IMR-90 (cell line): Measurements from ENCODE around the gene SLC6A11. TPM values are rescaled to one million over a fixed set of nuclear protein-coding genes. Genes with fewer than 3 reads are reported as not detected.

Experiments used
- ATAC-seq: fragments of 200-7000 bp; cut with Tn5 transposase; 2 replicates; pipeline ENCODE4 v1.9.1; 2020; ENCODE audit warnings: low read depth, mild to moderate bottlenecking, moderate library complexity
- BruUV-seq: library from RNA; stranded (reverse); fragments of 400-500 nt; replicated peaks from 2 replicates; lab custom pipeline; 2021; lab: Mats Ljungman, UMichigan
- CTCF ChIA-PET: fragments of 300-600 bp; formaldehyde crosslinking; extraction: SDS; loops from one replicate; lab custom pipeline; 2021; ENCODE audit warnings: antibody characterized with exemption; lab: Yijun Ruan, JAX
- POLR2A ChIA-PET: fragments of 300-600 bp; sonication (Branson Sonifier 250); formaldehyde crosslinking; loops from one replicate; lab custom pipeline; 2022; ENCODE audit warnings: antibody characterized with exemption; ENCODE audit not compliant: unreplicated experiment; lab: Charles Lee
- DNase-seq: peaks from one replicate; pipeline ENCODE4 v3.0.0; 2013
- H2AFZ ChIP-seq: replicated peaks from 2 replicates; pipeline ENCODE3; 2013; ENCODE audit warnings: low read length, mild to moderate bottlenecking; ENCODE audit not compliant: poor library complexity
- H2AK5ac ChIP-seq: 2 replicates; pipeline ENCODE4 v1.6.1; 2013; ENCODE audit warnings: low read depth, low read length, inconsistent platforms
- H2AK9ac ChIP-seq: replicated peaks from 2 replicates; pipeline ENCODE3; 2013; ENCODE audit warnings: mild to moderate bottlenecking, low read depth, low read length, moderate library complexity; ENCODE audit not compliant: poor library complexity
- H2BK120ac ChIP-seq: 2 replicates; pipeline ENCODE4 v1.6.1; 2013; ENCODE audit warnings: low read depth, low read length, inconsistent platforms
- H2BK15ac ChIP-seq: 3 replicates; pipeline ENCODE4 v1.6.1; 2013; ENCODE audit warnings: low read depth, low read length, inconsistent platforms
- H2BK20ac ChIP-seq: 2 replicates; pipeline ENCODE4 v1.6.1; 2013; ENCODE audit warnings: low read depth, mild to moderate bottlenecking, inconsistent platforms, low read length, moderate library complexity
- H2BK5ac ChIP-seq: 2 replicates; pipeline ENCODE4 v1.6.1; 2013; ENCODE audit warnings: mild to moderate bottlenecking, low read depth, low read length, inconsistent platforms; ENCODE audit not compliant: poor library complexity, severe bottlenecking
- H3K14ac ChIP-seq: replicated peaks from 2 replicates; pipeline ENCODE4 v1.6.1; 2013; ENCODE audit warnings: low read depth, low read length, inconsistent platforms
- H3K18ac ChIP-seq: 2 replicates; pipeline ENCODE4 v1.6.1; 2013; ENCODE audit warnings: low read depth, low read length, control low read depth
- H3K23ac ChIP-seq: 2 replicates; pipeline ENCODE4 v1.6.1; 2013; ENCODE audit warnings: low read depth, low read length, inconsistent platforms
- H3K27ac ChIP-seq: 2 replicates; pipeline ENCODE4 v1.5.1; 2013; ENCODE audit warnings: mild to moderate bottlenecking, control low read depth, low read length; ENCODE audit not compliant: insufficient read depth
- H3K27me3 ChIP-seq: 2 replicates; pipeline ENCODE4 v1.6.1; 2013; ENCODE audit warnings: low read length; ENCODE audit not compliant: control insufficient read depth, insufficient read depth
- H3K36me3 ChIP-seq: 2 replicates; pipeline ENCODE4 v1.6.1; 2013; ENCODE audit warnings: low read length, mixed read lengths; ENCODE audit not compliant: control insufficient read depth, insufficient read depth
- H3K4ac ChIP-seq: 2 replicates; pipeline ENCODE4 v1.6.1; 2013; ENCODE audit warnings: low read depth, low read length, inconsistent platforms
- H3K4me1 ChIP-seq: 2 replicates; pipeline ENCODE4 v1.6.1; 2013; ENCODE audit warnings: low read length, mixed read lengths; ENCODE audit not compliant: control insufficient read depth, insufficient read depth
- H3K4me2 ChIP-seq: 2 replicates; pipeline ENCODE4 v1.6.1; 2013; ENCODE audit warnings: low read depth, mild to moderate bottlenecking, control low read depth, low read length, moderate library complexity
- H3K4me3 ChIP-seq: 2 replicates; pipeline ENCODE4 v1.5.1; 2013; ENCODE audit warnings: low read depth, mild to moderate bottlenecking, control low read depth, low read length, moderate library complexity; ENCODE audit not compliant: insufficient read depth
- H3K56ac ChIP-seq: 2 replicates; pipeline ENCODE4 v1.6.1; 2013; ENCODE audit warnings: low read length, inconsistent platforms; ENCODE audit not compliant: insufficient read depth; ENCODE audit errors: extremely low read depth
- H3K79me1 ChIP-seq, 2 experiments: 2 replicates each; pipeline ENCODE4 v1.6.1; 2013; ENCODE audit warnings: low read length in 2 of 2, inconsistent platforms in 1 of 2, low read depth in 1 of 2
- H3K9ac ChIP-seq: 2 replicates; pipeline ENCODE4 v1.6.1; 2013; ENCODE audit warnings: low read depth, low read length, control low read depth
- H3K9me1 ChIP-seq: 2 replicates; pipeline ENCODE4 v1.6.1; 2013; ENCODE audit warnings: low read length, inconsistent platforms; ENCODE audit not compliant: insufficient read depth
- H3K9me3 ChIP-seq: 2 replicates; pipeline ENCODE4 v1.6.1; 2013; ENCODE audit warnings: low read length; ENCODE audit not compliant: control insufficient read depth, insufficient read depth
- H4K20me1 ChIP-seq: 2 replicates; pipeline ENCODE4 v1.6.1; 2013; ENCODE audit warnings: low read length, inconsistent platforms; ENCODE audit not compliant: insufficient read depth
- H4K5ac ChIP-seq: 2 replicates; pipeline ENCODE4 v1.6.1; 2013; ENCODE audit warnings: mild to moderate bottlenecking, low read depth, low read length, control low read depth
- H4K8ac ChIP-seq, 2 experiments: 2 replicates each; pipeline ENCODE4 v1.6.1; 2013; ENCODE audit warnings: low read depth in 2 of 2, low read length in 2 of 2, control low read depth in 1 of 2, inconsistent platforms in 1 of 2
- H4K91ac ChIP-seq: 2 replicates; pipeline ENCODE4 v1.6.1; 2013; ENCODE audit warnings: low read depth, low read length, inconsistent platforms; ENCODE audit not compliant: insufficient read depth
- CEBPB ChIP-seq: IDR thresholded peaks from 2 replicates; pipeline ENCODE4 v1.6.1; 2012; ENCODE audit warnings: low read depth, low read length, improper control_type of control experiment
- CHD1 ChIP-seq: IDR thresholded peaks from 2 replicates; pipeline ENCODE4 v1.6.1; 2012; ENCODE audit warnings: low read depth, low read length, improper control_type of control experiment
- ELK1 ChIP-seq: fragments of 150-350 bp; IDR thresholded peaks from 2 replicates; pipeline ENCODE4 v1.6.1; 2016; ENCODE audit warnings: low read depth, mild to moderate bottlenecking, low read length, moderate library complexity, borderline replicate concordance
- FOS ChIP-seq: fragments of 150-350 bp; IDR thresholded peaks from 2 replicates; pipeline ENCODE4 v1.6.1; 2016; ENCODE audit warnings: low read depth, low read length
- RAD21 ChIP-seq: IDR thresholded peaks from 2 replicates; pipeline ENCODE4 v1.6.1; 2012; ENCODE audit warnings: low read length, improper control_type of control experiment
- USF2 ChIP-seq: fragments of 150-350 bp; IDR thresholded peaks from 2 replicates; pipeline ENCODE4 v1.6.1; 2017; ENCODE audit warnings: mild to moderate bottlenecking, antibody characterized with exemption, low read length, low read depth
- WGBS, 2 experiments: methylation state at CpG; one replicate each; pipeline versions ENCODE4 v1.1.5 to v1.1.7; 2013; ENCODE audit warnings: missing lambda C conversion rate in 2 of 2; ENCODE audit not compliant: insufficient read length in 1 of 2; ENCODE audit errors: extremely low coverage in 2 of 2; 5-methylcytosine and 5-hydroxymethylcytosine counted together
- dilution Hi-C: fragments of 300-500 bp; cut with HindIII; formaldehyde crosslinking; loops from one replicate; pipeline ENCODE4 v1.14.3; 2018; ENCODE audit warnings: low sequenced_read_pairs; ENCODE audit not compliant: unreplicated experiment
- in situ Hi-C: fragments of 300-500 bp; cut with MboI; formaldehyde crosslinking; loops from 3 replicates; pipeline ENCODE4 v1.14.3; 2019; ENCODE audit warnings: low sequenced_read_pairs, inconsistent platforms, mixed read lengths
- intact Hi-C: fragments of 100-400 bp; cut with micrococcal nuclease; formaldehyde crosslinking; loops from 2 replicates; pipeline ENCODE4 v1.10.0; 2022
- polyA plus RNA-seq, 3 experiments: library from polyadenylated mRNA; depleted of rRNA; stranded (reverse); fragments of >200 nt; gene quantifications; 2 replicates each; pipeline ENCODE4 v1.2.3, GENCODE V29; 2012; ENCODE audit warnings: low replicate concordance in 1 of 3
- total RNA-seq: library from RNA; depleted of rRNA; stranded (reverse); fragments of >200 nt; gene quantifications from 2 replicates; pipeline ENCODE4 v1.2.3, GENCODE V29; 2012
- TF ChIP-seq, protein P1 (sequence below): conservative IDR thresholded peaks from 2 replicates; pipeline ENCODE4 v1.5.1; 2012; ENCODE audit warnings: mild to moderate bottlenecking, low read depth, low read length, improper control_type of control experiment

Gene SLC6A11
- total and polyA plus RNA-seq, 2 of the 4 experiments (the other 2 are of a cell fraction): not detected

DNA sequence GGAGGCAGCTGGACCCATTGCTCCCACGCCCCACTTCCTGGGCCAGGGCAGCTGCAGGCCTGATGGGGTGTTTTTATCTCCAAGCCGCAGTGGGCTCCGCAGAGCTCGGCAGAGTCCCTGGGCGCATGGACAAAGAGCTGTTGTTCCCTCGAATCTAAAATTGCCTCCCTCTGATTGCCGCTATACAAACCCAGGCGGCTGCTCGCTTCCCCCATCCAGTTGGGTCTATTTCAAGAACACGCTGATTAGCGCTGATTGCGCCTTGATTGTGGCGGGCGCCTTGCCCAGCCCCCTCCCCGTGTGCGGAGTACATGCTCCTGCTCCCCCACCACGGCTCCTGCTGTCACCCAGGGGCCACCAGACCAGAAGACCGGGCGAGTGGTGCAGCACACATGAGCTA is 133.2 kb downstream of the SLC6A11 start:
- no peaks in the 10 kb centered on the region for H3K79me1 ChIP-seq
- no TSS peak for BruUV-seq
- H2BK120ac ChIP-seq: no peak overlapping the region
- intact Hi-C loops: loop anchor here (5.0 to 10.0 kb wide), 2 partner anchors 186 to 703 kb away; no protein-coding TSS in a partner anchor
- H3K9me1 ChIP-seq: no peaks in the 10 kb centered on the region
- TF ChIP-seq FOS (no peak), USF2 (no peak), CEBPB (no peak), RAD21 (no peak), CHD1 (no peak), ELK1 (no peak)
- TF ChIP-seq, protein P1, sequence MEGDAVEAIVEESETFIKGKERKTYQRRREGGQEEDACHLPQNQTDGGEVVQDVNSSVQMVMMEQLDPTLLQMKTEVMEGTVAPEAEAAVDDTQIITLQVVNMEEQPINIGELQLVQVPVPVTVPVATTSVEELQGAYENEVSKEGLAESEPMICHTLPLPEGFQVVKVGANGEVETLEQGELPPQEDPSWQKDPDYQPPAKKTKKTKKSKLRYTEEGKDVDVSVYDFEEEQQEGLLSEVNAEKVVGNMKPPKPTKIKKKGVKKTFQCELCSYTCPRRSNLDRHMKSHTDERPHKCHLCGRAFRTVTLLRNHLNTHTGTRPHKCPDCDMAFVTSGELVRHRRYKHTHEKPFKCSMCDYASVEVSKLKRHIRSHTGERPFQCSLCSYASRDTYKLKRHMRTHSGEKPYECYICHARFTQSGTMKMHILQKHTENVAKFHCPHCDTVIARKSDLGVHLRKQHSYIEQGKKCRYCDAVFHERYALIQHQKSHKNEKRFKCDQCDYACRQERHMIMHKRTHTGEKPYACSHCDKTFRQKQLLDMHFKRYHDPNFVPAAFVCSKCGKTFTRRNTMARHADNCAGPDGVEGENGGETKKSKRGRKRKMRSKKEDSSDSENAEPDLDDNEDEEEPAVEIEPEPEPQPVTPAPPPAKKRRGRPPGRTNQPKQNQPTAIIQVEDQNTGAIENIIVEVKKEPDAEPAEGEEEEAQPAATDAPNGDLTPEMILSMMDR: no peak
- ATAC-seq (no peak), DNase-seq (no peak)
- H3K4me2 ChIP-seq: no peak overlapping the region
- no peak overlapping the region for H2BK20ac ChIP-seq
- 56% methylated on average over 6 of the region's 19 CpGs; no CpG with 5 or more reads in 1 of the 2 experiments for WGBS, 2 experiments
- no peaks in the 10 kb centered on the region for H3K36me3 ChIP-seq
- peaks cover 19% of the 10 kb centered on the region for H3K27me3 ChIP-seq
- POLR2A ChIA-PET: no interaction called here
- H2AK9ac ChIP-seq: no peak overlapping the region
- no peak overlapping the region for H4K8ac ChIP-seq
- no peak overlapping the region for H4K91ac ChIP-seq
- no peak overlapping the region for H2AFZ ChIP-seq
- no peak overlapping the region for H3K18ac ChIP-seq
- no peak overlapping the region for H4K5ac ChIP-seq
- no peak overlapping the region for H2BK5ac ChIP-seq
- H2BK15ac ChIP-seq: no peak overlapping the region
- H3K23ac ChIP-seq: no peak overlapping the region
- H3K4me1 ChIP-seq: no peaks in the 10 kb centered on the region
- no peak overlapping the region for H3K56ac ChIP-seq
- no peak overlapping the region for H3K9ac ChIP-seq
- no peak overlapping the region for H3K27ac ChIP-seq
- no peak overlapping the region for H3K14ac ChIP-seq
- no peak overlapping the region for H3K4me3 ChIP-seq
- H4K20me1 ChIP-seq: 0 out of 2 replicates have a peak, but pooled peaks cover 4% of the 10 kb centered on the region
- no peak overlapping the region for H3K4ac ChIP-seq
- dilution Hi-C loops: no loop called here
- H3K9me3 ChIP-seq: no peaks in the 10 kb centered on the region
- CTCF ChIA-PET: interaction anchor here (1.0 kb wide), 1 partner anchor 111 kb away, joined by 3 read pairs; no protein-coding TSS in a partner anchor
- H2AK5ac ChIP-seq: no peak overlapping the region
- in situ Hi-C loops: loop anchor here (10.0 kb wide), 2 partner anchors 386 to 706 kb away; no protein-coding TSS in a partner anchor
